ENCODE data around the gene GPLD1.

The GPLD1 gene

GRCh38 chr6:24506814-24507520 is 17.6 kb upstream of the GPLD1 start:
- H3K4me3 ChIP-seq (ENCODE audit: insufficient read length, low read depth): no peak overlapping the region
- peaks cover 13% of the 10 kb centered on the region; the same call in 1 of the 2 replicates for H3K9me3 ChIP-seq (ENCODE audit: insufficient read depth, low read length)
- no peaks in the 10 kb centered on the region for H3K36me3 ChIP-seq (ENCODE audit: insufficient read depth, insufficient read length, low read length)
- H3K27me3 ChIP-seq (ENCODE audit: insufficient read depth, insufficient read length): no peaks in the 10 kb centered on the region
- DNase-seq (ENCODE audit: low read depth, low spot score): no peak
- no peak for TF ChIP-seq SUZ12 (IDR thresholded peaks at IDR 0.05; ENCODE audit: extremely low read depth, insufficient read depth, insufficient read length)
- no peak for TF ChIP-seq YY1 (IDR thresholded peaks at IDR 0.05; ENCODE audit: insufficient read depth, insufficient read length)
- TF ChIP-seq ZNF274 (IDR thresholded peaks at IDR 0.05; ENCODE audit: low read depth, low read length): no peak
- H3K4me1 ChIP-seq (ENCODE audit: insufficient read depth, insufficient read length): no peaks in the 10 kb centered on the region
- no peak overlapping the region for H3K9ac ChIP-seq (ENCODE audit: insufficient read length, low read depth)

- no peak for DNase-seq (ENCODE audit: low read depth, low spot score)
- TF ChIP-seq ZNF274 (IDR thresholded peaks at IDR 0.05; ENCODE audit: low read depth, low read length) (no peak), YY1 (IDR thresholded peaks at IDR 0.05; ENCODE audit: insufficient read depth, insufficient read length) (no peak), SUZ12 (IDR thresholded peaks at IDR 0.05; ENCODE audit: extremely low read depth, insufficient read depth, insufficient read length) (no peak)
- H3K27me3 ChIP-seq (ENCODE audit: insufficient read depth, insufficient read length): no peaks in the 10 kb centered on the region
- H3K9ac ChIP-seq (ENCODE audit: insufficient read length, low read depth): no peak overlapping the region
- no peaks in the 10 kb centered on the region for H3K36me3 ChIP-seq (ENCODE audit: insufficient read depth, insufficient read length, low read length)
- peaks cover 13% of the 10 kb centered on the region; the same call in 1 of the 2 replicates for H3K9me3 ChIP-seq (ENCODE audit: insufficient read depth, low read length)
- no peaks in the 10 kb centered on the region for H3K4me1 ChIP-seq (ENCODE audit: insufficient read depth, insufficient read length)
- no peak overlapping the region for H3K4me3 ChIP-seq (ENCODE audit: insufficient read length, low read depth)
Measured at GRCh38 chr6:24504649-24505586, 15.5 kb upstream of the GPLD1 start.

GRCh38 chr6:24504287-24504648 is 14.9 kb upstream of the GPLD1 start:
- Histone ChIP-seq H3K9ac (ENCODE audit: insufficient read length, low read depth) (no peak overlapping the region), H3K27me3 (ENCODE audit: insufficient read depth, insufficient read length) (no peaks in the 10 kb centered on the region), H3K36me3 (ENCODE audit: insufficient read depth, insufficient read length, low read length) (no peaks in the 10 kb centered on the region), H3K9me3 (ENCODE audit: insufficient read depth, low read length) (peaks cover 13% of the 10 kb centered on the region; the same call in 1 of the 2 replicates), H3K4me3 (ENCODE audit: insufficient read length, low read depth) (no peak overlapping the region), H3K4me1 (ENCODE audit: insufficient read depth, insufficient read length) (no peaks in the 10 kb centered on the region)
- DNase-seq (ENCODE audit: low read depth, low spot score): no peak
- TF ChIP-seq ZNF274 (IDR thresholded peaks at IDR 0.05; ENCODE audit: low read depth, low read length) (no peak), SUZ12 (IDR thresholded peaks at IDR 0.05; ENCODE audit: extremely low read depth, insufficient read depth, insufficient read length) (no peak), YY1 (IDR thresholded peaks at IDR 0.05; ENCODE audit: insufficient read depth, insufficient read length) (no peak)

GRCh38 chr6:24501914-24502313 is 12.5 kb upstream of the GPLD1 start:
- Histone ChIP-seq H3K27me3 (ENCODE audit: insufficient read depth, insufficient read length) (peaks cover under 1% of the 10 kb centered on the region), H3K36me3 (ENCODE audit: insufficient read depth, insufficient read length, low read length) (no peaks in the 10 kb centered on the region), H3K4me1 (ENCODE audit: insufficient read depth, insufficient read length) (no peaks in the 10 kb centered on the region), H3K4me3 (ENCODE audit: insufficient read length, low read depth) (no peak overlapping the region), H3K9me3 (ENCODE audit: insufficient read depth, low read length) (peaks cover 4% of the 10 kb centered on the region; the same call in 1 of the 2 replicates), H3K9ac (ENCODE audit: insufficient read length, low read depth) (no peak overlapping the region)
- TF ChIP-seq SUZ12 (IDR thresholded peaks at IDR 0.05; ENCODE audit: extremely low read depth, insufficient read depth, insufficient read length) (no peak), ZNF274 (IDR thresholded peaks at IDR 0.05; ENCODE audit: low read depth, low read length) (no peak), YY1 (IDR thresholded peaks at IDR 0.05; ENCODE audit: insufficient read depth, insufficient read length) (no peak)
- DNase-seq (ENCODE audit: low read depth, low spot score): no peak

- Histone ChIP-seq H3K9ac (ENCODE audit: insufficient read length, low read depth) (no peak overlapping the region), H3K4me3 (ENCODE audit: insufficient read length, low read depth) (no peak overlapping the region), H3K4me1 (ENCODE audit: insufficient read depth, insufficient read length) (no peaks in the 10 kb centered on the region), H3K9me3 (ENCODE audit: insufficient read depth, low read length) (no peaks in the 10 kb centered on the region), H3K27me3 (ENCODE audit: insufficient read depth, insufficient read length) (peaks cover 5% of the 10 kb centered on the region), H3K36me3 (ENCODE audit: insufficient read depth, insufficient read length, low read length) (no peaks in the 10 kb centered on the region)
- TF ChIP-seq YY1 (IDR thresholded peaks at IDR 0.05; ENCODE audit: insufficient read depth, insufficient read length) (no peak), SUZ12 (IDR thresholded peaks at IDR 0.05; ENCODE audit: extremely low read depth, insufficient read depth, insufficient read length) (no peak), ZNF274 (IDR thresholded peaks at IDR 0.05; ENCODE audit: low read depth, low read length) (no peak)
- no peak for DNase-seq (ENCODE audit: low read depth, low spot score)
Measured at GRCh38 chr6:24501374-24501773, 12.0 kb upstream of the GPLD1 start.

- DNase-seq (ENCODE audit: low read depth, low spot score): no peak
- no peak overlapping the region for H3K9ac ChIP-seq (ENCODE audit: insufficient read length, low read depth)
- no peak overlapping the region for H3K4me3 ChIP-seq (ENCODE audit: insufficient read length, low read depth)
- TF ChIP-seq YY1 (IDR thresholded peaks at IDR 0.05; ENCODE audit: insufficient read depth, insufficient read length): no peak
- no peak for TF ChIP-seq SUZ12 (IDR thresholded peaks at IDR 0.05; ENCODE audit: extremely low read depth, insufficient read depth, insufficient read length)
- TF ChIP-seq ZNF274 (IDR thresholded peaks at IDR 0.05; ENCODE audit: low read depth, low read length): no peak
- no peaks in the 10 kb centered on the region for H3K9me3 ChIP-seq (ENCODE audit: insufficient read depth, low read length)
- peaks cover 10% of the 10 kb centered on the region for H3K27me3 ChIP-seq (ENCODE audit: insufficient read depth, insufficient read length)
- no peaks in the 10 kb centered on the region for H3K36me3 ChIP-seq (ENCODE audit: insufficient read depth, insufficient read length, low read length)
- no peaks in the 10 kb centered on the region for H3K4me1 ChIP-seq (ENCODE audit: insufficient read depth, insufficient read length)
Measured at GRCh38 chr6:24500683-24501082, 11.3 kb upstream of the GPLD1 start.

Measured in NT2/D1 (cell line).